ENCODE measurements around the gene WDR37. TPM values are rescaled to one million over a fixed set of nuclear protein-coding genes. Genes with fewer than 3 reads are reported as not detected.

WDR37 gene
- total RNA-seq, 2 experiments from 2014 or later, result 24.9 to 27.0 TPM

- ATAC-seq, result no peak
- Mint-ChIP-seq H3K27me3 (ENCODE audit: low read depth) (no peaks in the 10 kb centered on the region), H3K4me1 (ENCODE audit: low read depth) (no peaks in the 10 kb centered on the region), H3K9me3 (ENCODE audit: insufficient read depth) (no peaks in the 10 kb centered on the region), H3K36me3 (ENCODE audit: low read depth) (no peaks in the 10 kb centered on the region), H3K4me3 (no peak overlapping the region), H3K27ac (no peak overlapping the region)
- DNase-seq, result no peak
- ChIA-PET CTCF (no interaction called here), POLR2A (no interaction called here)
Observed at GRCh38 chr10:1180836-1181235, 124.7 kb downstream of the WDR37 start.

Other genes starting within 250 kb of the WDR37 start
- gene LARP4B, start 124.7 kb upstream of the WDR37 start, total RNA-seq, result 100 to 1,000 TPM; 107 to 108 TPM
- 10 to 100 TPM; 66.0 to 67.1 TPM for gene GTPBP4, start 68.0 kb upstream of the WDR37 start, total RNA-seq
- gene IDI2, start 30.5 kb upstream of the WDR37 start, total RNA-seq, result not detected
- 10 to 100 TPM; 64.7 to 65.3 TPM for gene IDI1, start 7.3 kb upstream of the WDR37 start, total RNA-seq